Lower lobe of right lung (tissue), 2 donors: ENCODE measurements around the gene MAMDC2. TPM values are rescaled to one million over a fixed set of nuclear protein-coding genes. Genes with fewer than 3 reads are reported as not detected.

ENCODE experiments used
- ATAC-seq, 2 donors: fragments of 200-7000 bp; cut with Tn5 transposase; one replicate each; pipeline ENCODE4 v1.9.1; 2020 to 2022; ENCODE audit warnings: mild to moderate bottlenecking in 2 of 2, moderate library complexity in 2 of 2
- DNase-seq: peaks from one replicate; pipeline ENCODE4 v3.0.0-alpha.2; 2020
- H3K27ac ChIP-seq: fragments of 200-600 bp; one replicate; pipeline ENCODE4 v1.8.0; 2022
- H3K27me3 ChIP-seq: fragments of 200-600 bp; one replicate; pipeline ENCODE4 v1.8.0; 2022; ENCODE audit warnings: low read depth
- H3K36me3 ChIP-seq: fragments of 200-600 bp; one replicate; pipeline ENCODE4 v1.8.0; 2022; ENCODE audit warnings: mild to moderate bottlenecking
- H3K4me1 ChIP-seq: fragments of 200-600 bp; one replicate; pipeline ENCODE4 v1.8.0; 2022
- H3K4me3 ChIP-seq: fragments of 200-600 bp; one replicate; pipeline ENCODE4 v1.8.0; 2022; ENCODE audit warnings: mild to moderate bottlenecking
- H3K9me3 ChIP-seq: fragments of 200-600 bp; one replicate; pipeline ENCODE4 v1.8.0; 2022
- intact Hi-C: fragments of 100-400 bp; cut with DNase I; formaldehyde crosslinking; loops from one replicate; pipeline ENCODE4 v1.11.0; 2022
- total RNA-seq: library from RNA; stranded (reverse); fragmentation: NEBNext Ultra II Directional; extraction: Animal tissue kit (Norgen Biotek cat#: 25700); gene quantifications from one replicate; pipeline ENCODE4 v1.2.1, GENCODE V29; 2021
- TF ChIP-seq, protein P1 (sequence below): fragments of 200-600 bp; IDR thresholded peaks from one replicate; pipeline ENCODE4 v1.8.0; 2022; ENCODE audit warnings: antibody characterized with exemption, mild to moderate bottlenecking
- donor health status: DM: no; HTN: yes; CAD: no; lungs with severe emphysema.

The MAMDC2 gene
- total RNA-seq, 1 donor from 2014 or later, result 35.1 TPM

GRCh38 chr9:70159630-70160029, 116.0 kb downstream of the MAMDC2 start:
- no peaks in the 10 kb centered on the region for H3K27me3 ChIP-seq
- no peaks in the 10 kb centered on the region for H3K9me3 ChIP-seq
- no peaks in the 10 kb centered on the region for H3K36me3 ChIP-seq
- DNase-seq (no peak), ATAC-seq (no peak)
- no peak overlapping the region for H3K4me3 ChIP-seq
- TF ChIP-seq, protein P1, sequence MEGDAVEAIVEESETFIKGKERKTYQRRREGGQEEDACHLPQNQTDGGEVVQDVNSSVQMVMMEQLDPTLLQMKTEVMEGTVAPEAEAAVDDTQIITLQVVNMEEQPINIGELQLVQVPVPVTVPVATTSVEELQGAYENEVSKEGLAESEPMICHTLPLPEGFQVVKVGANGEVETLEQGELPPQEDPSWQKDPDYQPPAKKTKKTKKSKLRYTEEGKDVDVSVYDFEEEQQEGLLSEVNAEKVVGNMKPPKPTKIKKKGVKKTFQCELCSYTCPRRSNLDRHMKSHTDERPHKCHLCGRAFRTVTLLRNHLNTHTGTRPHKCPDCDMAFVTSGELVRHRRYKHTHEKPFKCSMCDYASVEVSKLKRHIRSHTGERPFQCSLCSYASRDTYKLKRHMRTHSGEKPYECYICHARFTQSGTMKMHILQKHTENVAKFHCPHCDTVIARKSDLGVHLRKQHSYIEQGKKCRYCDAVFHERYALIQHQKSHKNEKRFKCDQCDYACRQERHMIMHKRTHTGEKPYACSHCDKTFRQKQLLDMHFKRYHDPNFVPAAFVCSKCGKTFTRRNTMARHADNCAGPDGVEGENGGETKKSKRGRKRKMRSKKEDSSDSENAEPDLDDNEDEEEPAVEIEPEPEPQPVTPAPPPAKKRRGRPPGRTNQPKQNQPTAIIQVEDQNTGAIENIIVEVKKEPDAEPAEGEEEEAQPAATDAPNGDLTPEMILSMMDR, result no peak
- no peaks in the 10 kb centered on the region for H3K4me1 ChIP-seq
- H3K27ac ChIP-seq, result no peak overlapping the region
- intact Hi-C loops, result no loop called here

DNA sequence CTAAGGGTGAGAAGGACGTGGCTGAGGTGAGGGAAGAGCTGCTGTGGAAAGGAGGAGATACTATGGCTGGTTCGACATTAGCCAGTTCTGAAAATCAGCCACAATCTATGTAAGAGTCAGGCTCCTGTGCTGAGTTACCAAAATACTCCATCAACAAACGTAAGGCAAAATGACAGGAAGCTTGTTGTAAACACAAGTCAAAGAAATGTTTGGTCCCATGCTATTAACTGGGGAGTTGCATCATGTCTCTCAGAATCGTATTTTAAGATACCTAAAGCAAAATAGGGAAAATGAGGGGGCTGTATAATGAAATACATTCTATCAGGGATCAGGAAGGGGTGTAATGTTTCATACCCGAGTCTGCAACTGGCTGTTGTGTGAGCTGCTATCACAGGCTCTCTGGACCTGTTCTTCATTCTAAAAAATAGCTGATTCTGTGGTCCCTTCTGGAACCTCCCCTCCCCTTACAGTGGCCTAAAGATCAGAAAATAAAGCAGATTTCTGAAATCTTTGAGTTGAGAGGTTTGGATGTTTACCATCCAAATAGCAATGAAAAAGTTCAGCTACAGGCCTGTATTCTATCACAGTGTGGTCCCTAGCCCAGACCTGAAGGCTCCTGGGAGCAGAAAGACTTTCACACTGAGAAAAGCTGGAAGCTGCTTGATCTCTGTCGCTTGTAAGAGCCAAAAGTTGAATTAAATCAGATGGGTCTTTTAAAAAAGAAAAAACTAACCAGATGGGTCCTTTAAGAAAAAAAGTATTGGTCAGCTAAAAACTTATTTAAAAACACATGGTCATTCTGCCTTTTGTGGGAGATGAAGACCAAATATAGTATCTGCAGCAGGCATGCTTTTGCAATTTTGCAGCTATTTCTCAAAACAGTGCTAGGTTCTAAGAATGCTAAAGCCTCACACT, 117.3 kb downstream of the MAMDC2 start:
- no peak for ATAC-seq
- no peak overlapping the region for H3K27ac ChIP-seq
- TF ChIP-seq, protein P1, result no peak
- no peak overlapping the region for H3K4me3 ChIP-seq
- H3K9me3 ChIP-seq, result no peaks in the 10 kb centered on the region
- no peaks in the 10 kb centered on the region for H3K4me1 ChIP-seq
- no peaks in the 10 kb centered on the region for H3K27me3 ChIP-seq
- no peaks in the 10 kb centered on the region for H3K36me3 ChIP-seq
- DNase-seq, result no peak
- intact Hi-C loops, result no loop called here

DNA sequence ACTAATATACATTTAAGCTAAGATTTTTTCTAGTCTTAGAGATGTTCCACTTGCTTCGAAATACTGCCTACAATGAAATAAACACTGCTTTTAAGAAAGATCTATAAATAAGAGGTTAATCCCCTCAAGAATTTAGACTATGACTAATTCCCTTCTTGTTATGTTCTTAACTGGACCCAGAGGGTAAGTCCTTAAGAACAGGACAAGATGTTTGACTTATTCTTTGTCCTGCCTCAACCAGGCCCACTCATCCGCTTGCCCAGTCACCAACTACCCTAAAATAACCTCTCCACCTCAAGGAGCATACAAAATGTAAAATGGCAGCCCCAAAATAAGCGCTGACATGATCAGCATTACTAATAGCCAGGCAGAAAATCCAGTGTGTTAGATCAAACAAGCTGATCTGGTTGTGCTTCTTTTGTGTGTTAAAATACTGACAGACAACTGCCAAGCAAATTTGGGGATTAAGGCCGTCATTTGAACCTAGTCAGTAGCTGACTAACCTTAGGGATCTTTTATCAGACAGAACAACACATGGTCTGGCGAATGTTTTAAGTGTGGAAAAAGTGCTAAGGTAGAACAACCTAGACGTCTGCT, 121.5 kb downstream of the MAMDC2 start:
- no peak overlapping the region for H3K27ac ChIP-seq
- DNase-seq, result no peak
- H3K27me3 ChIP-seq, result no peaks in the 10 kb centered on the region
- no peak for ATAC-seq
- intact Hi-C loops, result no loop called here
- no peaks in the 10 kb centered on the region for H3K4me1 ChIP-seq
- H3K9me3 ChIP-seq, result no peaks in the 10 kb centered on the region
- TF ChIP-seq, protein P1, result no peak
- peaks cover 11% of the 10 kb centered on the region for H3K36me3 ChIP-seq
- no peak overlapping the region for H3K4me3 ChIP-seq

- DNase-seq, result no peak
- Histone ChIP-seq H3K27me3 (no peaks in the 10 kb centered on the region), H3K9me3 (no peaks in the 10 kb centered on the region), H3K36me3 (peaks cover 21% of the 10 kb centered on the region), H3K4me3 (no peak overlapping the region), H3K27ac (no peak overlapping the region), H3K4me1 (no peaks in the 10 kb centered on the region)
- intact Hi-C loops, result no loop called here
- no peak for ATAC-seq
- TF ChIP-seq, protein P1, result no peak
These were observed 124.9 kb downstream of the MAMDC2 start for GRCh38 chr9:70168521-70168920.

GRCh38 chr9:70169222-70169621, 125.6 kb downstream of the MAMDC2 start:
- no peak overlapping the region for H3K4me3 ChIP-seq
- H3K9me3 ChIP-seq, result no peaks in the 10 kb centered on the region
- DNase-seq (no peak), ATAC-seq (no peak)
- H3K36me3 ChIP-seq, result peaks cover 21% of the 10 kb centered on the region
- intact Hi-C loops, result no loop called here
- no peaks in the 10 kb centered on the region for H3K4me1 ChIP-seq
- TF ChIP-seq, protein P1, result no peak
- no peak overlapping the region for H3K27ac ChIP-seq
- H3K27me3 ChIP-seq, result no peaks in the 10 kb centered on the region
